Esophagus muscularis mucosa (tissue), 4 donors: ENCODE data around the gene DGKD. TPM values are rescaled to one million over a fixed set of nuclear protein-coding genes. Genes with fewer than 3 reads are reported as not detected.

Experiments
- DNase-seq: peaks from one replicate; pipeline ENCODE4 v3.0.0-alpha.2; 2017; ENCODE audit errors: extremely low spot score
- H3K27ac ChIP-seq, 4 donors: fragments of 200-600 bp; sonication (generic); replicated peaks in 1 of 4; 1 replicate in 3 of 4; 2 replicates in 1 of 4; pipeline ENCODE4 v1.5.1; 2016 to 2019; ENCODE audit warnings: mild to moderate bottlenecking in 1 of 4
- H3K27me3 ChIP-seq, 4 donors: fragments of 200-600 bp; sonication (generic); one replicate each; pipeline versions ENCODE4 v1.5.1 to v1.6.0; 2016 to 2019
- H3K36me3 ChIP-seq, 4 donors: fragments of 200-600 bp; sonication (generic); one replicate each; pipeline ENCODE4 v1.5.1; 2016 to 2019
- H3K4me1 ChIP-seq, 4 donors: fragments of 200-600 bp; sonication (generic); one replicate each; pipeline ENCODE4 v1.5.1; 2016 to 2019
- H3K4me3 ChIP-seq, 4 donors: fragments of 200-600 bp; sonication (generic); 1 replicate in 2 of 4; 2 replicates in 2 of 4; pipeline ENCODE4 v1.5.1; 2016 to 2019; ENCODE audit warnings: mild to moderate bottlenecking in 4 of 4, moderate library complexity in 1 of 4
- H3K9me3 ChIP-seq, 4 donors: fragments of 200-600 bp; sonication (generic); 1 replicate in 3 of 4; 2 replicates in 1 of 4; pipeline ENCODE4 v1.5.1; 2016 to 2019
- CTCF ChIP-seq, 3 experiments: fragments of 200-600 bp in 2 of 3; fragments of 450-650 bp in 1 of 3; sonication (generic) in 2 of 3; IDR thresholded peaks; one replicate each; pipeline ENCODE4 v1.5.1; 2017 to 2019; ENCODE audit warnings: antibody characterized with exemption in 3 of 3, mild to moderate bottlenecking in 2 of 3, moderate library complexity in 1 of 3
- EP300 ChIP-seq: sonication (generic); formaldehyde crosslinking; IDR thresholded peaks from one replicate; pipeline ENCODE4 v1.6.1; 2017; ENCODE audit warnings: antibody characterized with exemption
- POLR2A ChIP-seq: fragments of 450-650 bp; IDR thresholded peaks from one replicate; pipeline ENCODE4 v1.6.1; 2017; ENCODE audit warnings: antibody characterized with exemption, moderate library complexity, mild to moderate bottlenecking, low read depth
- POLR2AphosphoS5 ChIP-seq, 2 donors: sonication (generic); formaldehyde crosslinking; IDR thresholded peaks; one replicate each; pipeline ENCODE4 v1.6.1; 2017; ENCODE audit warnings: antibody characterized with exemption in 2 of 2
- WGBS: methylation state at CpG from one replicate; pipeline ENCODE4 v1.1.5; 2018; 5-methylcytosine and 5-hydroxymethylcytosine counted together
- intact Hi-C: fragments of 100-400 bp; cut with DNase I; formaldehyde crosslinking; loops from one replicate; pipeline ENCODE4 v1.15.1; 2023
- total RNA-seq, 4 donors: library from RNA; depleted of rRNA; stranded (reverse); fragments of >200 nt; gene quantifications; one replicate each; pipeline versions ENCODE4 v1.1.0 to v1.2.1, GENCODE V29; 2016

Gene DGKD
- total RNA-seq, 4 donors from 2014 or later: 11.6 to 16.1 (median 13.3) TPM

GRCh38 chr2:233419602-233420391 is 65.5 kb downstream of the DGKD start:
- no peaks in the 10 kb centered on the region for H3K36me3 ChIP-seq
- TF ChIP-seq CTCF (IDR thresholded peaks at IDR 0.05) (no peak), EP300 (no peak), POLR2AphosphoS5 (IDR thresholded peaks at IDR 0.05) (no peak), POLR2A (no peak)
- no peaks in the 10 kb centered on the region for H3K9me3 ChIP-seq
- H3K27me3 ChIP-seq: no peaks in the 10 kb centered on the region
- peak overlapping the region in 1 of 4 donors; percentile 13 for H3K4me3 ChIP-seq
- no peak for DNase-seq
- peak overlapping the region; percentile 25 to 51 (median 42) for H3K27ac ChIP-seq
- intact Hi-C loops: no loop called here
- peaks cover 34 to 55% (median 45%) of the 10 kb centered on the region in 4 donors for H3K4me1 ChIP-seq
- 74% methylated on average over 9 of the region's 10 CpGs for WGBS

DNA sequence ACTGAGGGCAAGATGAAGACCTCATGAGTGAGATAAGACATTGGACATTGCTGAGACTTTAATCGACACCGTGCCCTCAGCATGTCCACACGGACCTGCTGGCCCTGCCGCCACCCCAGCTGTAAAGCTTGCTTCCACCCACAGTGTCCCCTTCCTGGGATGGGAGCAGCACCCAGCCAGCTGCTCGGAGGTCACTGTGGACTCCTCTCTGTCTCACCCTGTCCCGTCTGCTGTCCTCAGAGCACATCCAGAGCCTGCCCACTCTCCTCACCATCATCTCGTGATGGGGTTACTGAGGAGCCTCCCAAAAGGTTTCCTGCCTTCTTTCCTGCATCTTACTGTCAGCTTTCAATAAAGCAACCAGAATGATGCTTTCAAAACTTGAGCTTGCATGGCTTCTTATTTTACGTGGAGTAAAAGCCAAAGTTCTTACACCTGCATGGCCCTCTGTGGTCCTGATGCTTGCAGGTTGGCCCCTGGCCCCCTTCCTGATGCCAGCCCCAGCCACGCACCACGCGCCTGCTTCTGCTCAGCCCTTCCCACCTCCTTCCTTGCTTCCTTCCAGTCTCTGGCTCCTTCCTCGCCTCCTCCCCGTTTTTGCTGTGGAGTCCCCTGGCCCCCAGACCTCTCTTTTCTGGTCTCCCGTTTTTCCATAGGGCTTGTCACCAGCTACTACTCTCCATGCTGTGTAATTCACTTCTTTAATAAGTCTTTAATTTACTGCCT is 67.0 kb downstream of the DGKD start:
- TF ChIP-seq EP300 (no peak), POLR2AphosphoS5 (IDR thresholded peaks at IDR 0.05) (no peak), CTCF (IDR thresholded peaks at IDR 0.05) (no peak), POLR2A (no peak)
- no peak for DNase-seq
- WGBS: 90% methylated on average over 14 of the region's 14 CpGs
- Histone ChIP-seq H3K4me3 (no peak overlapping the region), H3K36me3 (no peaks in the 10 kb centered on the region), H3K27me3 (no peaks in the 10 kb centered on the region), H3K9me3 (no peaks in the 10 kb centered on the region), H3K4me1 (peaks cover 28 to 47% (median 38%) of the 10 kb centered on the region in 4 donors), H3K27ac (peak overlapping the region in 3 of 4 donors; percentile 3 to 51 (median 5))
- intact Hi-C loops: no loop called here

DNA sequence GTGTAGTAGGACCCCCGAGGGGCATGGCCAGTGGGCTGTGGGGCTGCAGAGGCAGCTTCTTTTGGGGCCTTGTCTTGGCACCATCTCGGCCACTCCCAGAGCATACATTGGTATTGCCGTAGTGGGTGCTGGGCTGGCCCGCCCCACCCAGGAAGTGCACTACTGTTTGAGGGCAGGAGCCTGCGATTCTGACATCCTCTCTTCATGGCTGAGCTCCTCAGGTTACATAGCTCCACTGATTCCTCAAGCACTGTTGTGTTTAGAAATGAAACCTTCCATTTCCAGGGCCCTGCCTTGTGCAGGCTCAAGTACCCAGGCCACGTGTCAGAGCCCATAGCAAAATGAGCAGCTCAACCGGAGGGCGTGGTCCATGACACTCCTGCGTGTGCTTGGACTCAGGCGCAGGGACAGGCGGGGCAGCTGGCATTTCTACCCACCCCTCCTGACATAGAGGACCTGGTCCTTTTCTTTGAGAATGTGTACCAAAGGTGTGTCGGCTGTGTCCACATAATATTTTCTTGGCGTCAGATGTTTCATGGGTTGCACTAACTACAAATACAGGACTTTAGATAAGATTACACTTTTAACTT is 67.9 kb downstream of the DGKD start:
- Histone ChIP-seq H3K27me3 (no peaks in the 10 kb centered on the region), H3K4me3 (no peak overlapping the region), H3K9me3 (no peaks in the 10 kb centered on the region), H3K4me1 (peaks cover 28 to 53% (median 38%) of the 10 kb centered on the region in 4 donors), H3K36me3 (no peaks in the 10 kb centered on the region), H3K27ac (peak overlapping the region in 2 of 4 donors; percentile 3 to 5)
- 78% methylated on average over 10 of the region's 13 CpGs for WGBS
- TF ChIP-seq POLR2AphosphoS5 (IDR thresholded peaks at IDR 0.05): no peak
- TF ChIP-seq CTCF (IDR thresholded peaks at IDR 0.05): no peak
- TF ChIP-seq EP300: no peak
- peak; percentile 23 for TF ChIP-seq POLR2A
- DNase-seq: no peak
- intact Hi-C loops: no loop called here

GRCh38 chr2:233422649-233423551 is 68.6 kb downstream of the DGKD start:
- DNase-seq: no peak
- Histone ChIP-seq H3K4me3 (no peak overlapping the region), H3K27ac (no peak overlapping the region), H3K4me1 (peaks cover 28 to 56% (median 37%) of the 10 kb centered on the region in 4 donors), H3K9me3 (no peaks in the 10 kb centered on the region), H3K27me3 (no peaks in the 10 kb centered on the region), H3K36me3 (no peaks in the 10 kb centered on the region)
- intact Hi-C loops: no loop called here
- TF ChIP-seq POLR2AphosphoS5 (IDR thresholded peaks at IDR 0.05) (no peak), EP300 (no peak), POLR2A (no peak), CTCF (IDR thresholded peaks at IDR 0.05) (no peak)
- 94% methylated on average over 12 of the region's 12 CpGs for WGBS
